IgD-negative memory B cell (primary cell): ENCODE data around the gene POLR1C. TPM values are rescaled to one million over a fixed set of nuclear protein-coding genes. Genes with fewer than 3 reads are reported as not detected.

Source experiments
- H3K27ac Mint-ChIP-seq, 3 donors: one replicate each; pipeline ENCODE4 v1.8.0; 2020 to 2022; ENCODE audit warnings: mild to moderate bottlenecking in 3 of 3, mixed read lengths in 3 of 3, moderate library complexity in 1 of 3
- H3K27me3 Mint-ChIP-seq: one replicate; pipeline ENCODE4 v1.8.0; 2021; ENCODE audit warnings: mixed read lengths
- H3K36me3 Mint-ChIP-seq: one replicate; pipeline ENCODE4 v1.8.0; 2020; ENCODE audit warnings: mild to moderate bottlenecking, mixed read lengths
- H3K4me1 Mint-ChIP-seq, 3 donors: one replicate each; pipeline ENCODE4 v1.8.0; 2020 to 2022; ENCODE audit warnings: mixed read lengths in 3 of 3, mild to moderate bottlenecking in 1 of 3
- H3K4me3 Mint-ChIP-seq, 4 donors: one replicate each; pipeline ENCODE4 v1.8.0; 2020 to 2022; ENCODE audit warnings: mild to moderate bottlenecking in 4 of 4, mixed read lengths in 4 of 4, moderate library complexity in 3 of 4
- H3K9me3 Mint-ChIP-seq, 3 donors: one replicate each; pipeline ENCODE4 v1.8.0; 2020 to 2021; ENCODE audit warnings: mixed read lengths in 3 of 3, mild to moderate bottlenecking in 1 of 3
- polyA plus RNA-seq: library from polyadenylated mRNA; unstranded; fragments of 300-500 nt; fragmentation: Illumina TruSeq; gene quantifications from one replicate; pipeline ENCODE4 v1.2.3, GENCODE V29; 2021

The POLR1C gene
- polyA plus RNA-seq, 1 donor from 2014 or later, result 19.6 TPM

GRCh38 chr6:43481591-43482236, 35.2 kb upstream of the POLR1C start:
- peaks cover 22 to 40% (median 30%) of the 10 kb centered on the region in 3 donors for H3K4me1 Mint-ChIP-seq
- H3K27me3 Mint-ChIP-seq, result no peaks in the 10 kb centered on the region
- no peaks in the 10 kb centered on the region for H3K36me3 Mint-ChIP-seq
- H3K9me3 Mint-ChIP-seq, result no peaks in the 10 kb centered on the region
- peak overlapping the region in 1 of 4 donors; percentile 54 for H3K4me3 Mint-ChIP-seq
- H3K27ac Mint-ChIP-seq, result peak overlapping the region in 1 of 3 donors; percentile 54

- H3K27ac Mint-ChIP-seq, result no peak overlapping the region
- no peaks in the 10 kb centered on the region for H3K9me3 Mint-ChIP-seq
- no peak overlapping the region for H3K4me3 Mint-ChIP-seq
- peaks cover 4% of the 10 kb centered on the region for H3K36me3 Mint-ChIP-seq
- H3K4me1 Mint-ChIP-seq, result peaks cover 0 to 8% (median 6%) of the 10 kb centered on the region in 3 donors
- no peaks in the 10 kb centered on the region for H3K27me3 Mint-ChIP-seq
Observed at GRCh38 chr6:43488667-43489276, 28.1 kb upstream of the POLR1C start.

GRCh38 chr6:43489277-43490072, 27.4 kb upstream of the POLR1C start:
- Mint-ChIP-seq H3K4me1 (peaks cover 0 to 8% (median 6%) of the 10 kb centered on the region in 3 donors), H3K36me3 (peaks cover 4% of the 10 kb centered on the region), H3K9me3 (no peaks in the 10 kb centered on the region), H3K27me3 (no peaks in the 10 kb centered on the region), H3K4me3 (no peak overlapping the region), H3K27ac (peak overlapping the region in 1 of 3 donors; percentile 51)

- peaks cover 0 to 9% (median 5%) of the 10 kb centered on the region in 3 donors for H3K4me1 Mint-ChIP-seq
- no peaks in the 10 kb centered on the region for H3K9me3 Mint-ChIP-seq
- H3K4me3 Mint-ChIP-seq, result no peak overlapping the region
- peak overlapping the region in 1 of 3 donors; percentile 51 for H3K27ac Mint-ChIP-seq
- peaks cover 4% of the 10 kb centered on the region for H3K36me3 Mint-ChIP-seq
- no peaks in the 10 kb centered on the region for H3K27me3 Mint-ChIP-seq
Observed at GRCh38 chr6:43490523-43490939, 26.4 kb upstream of the POLR1C start.

- Mint-ChIP-seq H3K4me3 (no peak overlapping the region), H3K9me3 (no peaks in the 10 kb centered on the region), H3K27ac (no peak overlapping the region), H3K27me3 (no peaks in the 10 kb centered on the region), H3K4me1 (peaks cover 0 to 9% (median 5%) of the 10 kb centered on the region in 3 donors), H3K36me3 (peaks cover 4% of the 10 kb centered on the region)
Observed at GRCh38 chr6:43491750-43492661, 24.9 kb upstream of the POLR1C start.

GRCh38 chr6:43492673-43493072, 24.2 kb upstream of the POLR1C start:
- Mint-ChIP-seq H3K27me3 (no peaks in the 10 kb centered on the region), H3K27ac (no peak overlapping the region), H3K4me3 (no peak overlapping the region), H3K4me1 (peaks cover 0 to 9% (median 5%) of the 10 kb centered on the region in 3 donors), H3K9me3 (no peaks in the 10 kb centered on the region), H3K36me3 (peaks cover 4% of the 10 kb centered on the region)

GRCh38 chr6:43493230-43493629, 23.7 kb upstream of the POLR1C start:
- Mint-ChIP-seq H3K27ac (peak overlapping the region in 1 of 3 donors; percentile 59), H3K4me1 (peaks cover 0 to 8% (median 5%) of the 10 kb centered on the region in 3 donors), H3K9me3 (no peaks in the 10 kb centered on the region), H3K36me3 (peaks cover 4% of the 10 kb centered on the region), H3K27me3 (no peaks in the 10 kb centered on the region), H3K4me3 (no peak overlapping the region)

GRCh38 chr6:43493833-43494232, 23.1 kb upstream of the POLR1C start:
- H3K4me3 Mint-ChIP-seq, result no peak overlapping the region
- H3K27me3 Mint-ChIP-seq, result no peaks in the 10 kb centered on the region
- H3K9me3 Mint-ChIP-seq, result no peaks in the 10 kb centered on the region
- peaks cover 0 to 8% (median 5%) of the 10 kb centered on the region in 3 donors for H3K4me1 Mint-ChIP-seq
- H3K36me3 Mint-ChIP-seq, result peaks cover 3% of the 10 kb centered on the region
- no peak overlapping the region for H3K27ac Mint-ChIP-seq

DNA sequence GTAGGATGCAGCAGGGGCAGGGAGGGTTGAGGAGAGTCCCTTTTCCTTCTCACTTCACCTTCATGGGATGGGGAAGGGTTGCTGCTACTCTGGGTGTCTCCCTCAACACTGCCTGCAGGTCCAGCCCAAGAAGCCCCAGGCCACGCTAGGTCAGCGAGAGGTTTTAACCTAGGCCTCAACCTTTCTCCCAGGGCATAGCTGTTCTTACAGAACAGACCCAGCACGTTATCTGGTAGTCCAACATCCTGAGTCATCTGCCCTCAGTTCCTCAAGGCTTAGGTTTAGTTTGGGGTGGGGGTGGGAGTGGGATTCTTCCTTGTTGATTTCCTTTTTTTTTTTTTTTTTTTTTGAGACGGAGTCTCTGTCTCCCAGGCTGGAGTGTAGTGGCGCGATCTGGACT, 22.6 kb upstream of the POLR1C start:
- Mint-ChIP-seq H3K27me3 (no peaks in the 10 kb centered on the region), H3K4me3 (no peak overlapping the region), H3K4me1 (peaks cover 0 to 5% (median 5%) of the 10 kb centered on the region in 3 donors), H3K9me3 (no peaks in the 10 kb centered on the region), H3K27ac (no peak overlapping the region), H3K36me3 (no peaks in the 10 kb centered on the region)

DNA sequence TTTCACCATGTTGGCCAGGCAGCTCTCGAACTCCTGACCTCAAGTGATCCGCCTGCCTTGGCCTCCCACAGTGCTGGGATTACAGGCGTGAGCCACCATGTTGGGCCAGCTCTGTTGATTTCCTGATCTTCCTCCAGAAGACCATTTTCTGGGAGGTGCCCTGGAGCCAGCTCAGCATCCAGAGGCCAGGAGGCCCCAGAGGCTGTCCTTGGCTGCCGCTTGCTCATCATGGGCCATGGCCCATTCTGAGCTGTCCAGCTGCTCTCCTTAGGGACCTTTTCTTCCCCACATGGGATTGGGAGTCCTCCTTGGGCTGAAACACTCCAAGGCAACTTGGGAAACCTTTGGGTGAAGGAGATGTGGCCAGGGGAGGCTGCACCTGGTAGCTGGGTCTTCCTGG, 22.1 kb upstream of the POLR1C start:
- H3K36me3 Mint-ChIP-seq, result no peaks in the 10 kb centered on the region
- H3K9me3 Mint-ChIP-seq, result no peaks in the 10 kb centered on the region
- H3K27ac Mint-ChIP-seq, result peak overlapping the region in 1 of 3 donors; percentile 16
- no peaks in the 10 kb centered on the region for H3K27me3 Mint-ChIP-seq
- no peak overlapping the region for H3K4me3 Mint-ChIP-seq
- peaks cover 0 to 5% (median 5%) of the 10 kb centered on the region in 3 donors for H3K4me1 Mint-ChIP-seq

- Mint-ChIP-seq H3K27me3 (no peaks in the 10 kb centered on the region), H3K4me3 (no peak overlapping the region), H3K36me3 (no peaks in the 10 kb centered on the region), H3K4me1 (peaks cover 0 to 5% (median 3%) of the 10 kb centered on the region in 3 donors), H3K9me3 (no peaks in the 10 kb centered on the region), H3K27ac (peak overlapping the region in 1 of 3 donors; percentile 16)
Observed at GRCh38 chr6:43495409-43495941, 21.4 kb upstream of the POLR1C start.

GRCh38 chr6:43496370-43497128, 20.3 kb upstream of the POLR1C start:
- H3K4me1 Mint-ChIP-seq, result peaks cover 0 to 5% (median 3%) of the 10 kb centered on the region in 3 donors
- peaks cover 1% of the 10 kb centered on the region for H3K36me3 Mint-ChIP-seq
- no peaks in the 10 kb centered on the region for H3K27me3 Mint-ChIP-seq
- H3K27ac Mint-ChIP-seq, result no peak overlapping the region
- no peaks in the 10 kb centered on the region for H3K9me3 Mint-ChIP-seq
- no peak overlapping the region for H3K4me3 Mint-ChIP-seq

- Mint-ChIP-seq H3K27ac (peak overlapping the region in 1 of 3 donors; percentile 39), H3K36me3 (peaks cover 1% of the 10 kb centered on the region), H3K4me1 (peaks cover 0 to 5% (median 3%) of the 10 kb centered on the region in 3 donors), H3K9me3 (no peaks in the 10 kb centered on the region), H3K27me3 (no peaks in the 10 kb centered on the region), H3K4me3 (no peak overlapping the region)
Observed at GRCh38 chr6:43497129-43497396, 19.8 kb upstream of the POLR1C start.

GRCh38 chr6:43497689-43498088, 19.2 kb upstream of the POLR1C start:
- Mint-ChIP-seq H3K4me1 (peaks cover 0 to 3% (median 2%) of the 10 kb centered on the region in 3 donors), H3K9me3 (no peaks in the 10 kb centered on the region), H3K27me3 (no peaks in the 10 kb centered on the region), H3K36me3 (peaks cover 1% of the 10 kb centered on the region), H3K4me3 (no peak overlapping the region), H3K27ac (no peak overlapping the region)
